Measurements from ENCODE around the gene DPP6.

GRCh38 chr7:154684666-154685563 is 632.7 kb downstream of the DPP6 start:
- TF ChIP-seq, protein P1, sequence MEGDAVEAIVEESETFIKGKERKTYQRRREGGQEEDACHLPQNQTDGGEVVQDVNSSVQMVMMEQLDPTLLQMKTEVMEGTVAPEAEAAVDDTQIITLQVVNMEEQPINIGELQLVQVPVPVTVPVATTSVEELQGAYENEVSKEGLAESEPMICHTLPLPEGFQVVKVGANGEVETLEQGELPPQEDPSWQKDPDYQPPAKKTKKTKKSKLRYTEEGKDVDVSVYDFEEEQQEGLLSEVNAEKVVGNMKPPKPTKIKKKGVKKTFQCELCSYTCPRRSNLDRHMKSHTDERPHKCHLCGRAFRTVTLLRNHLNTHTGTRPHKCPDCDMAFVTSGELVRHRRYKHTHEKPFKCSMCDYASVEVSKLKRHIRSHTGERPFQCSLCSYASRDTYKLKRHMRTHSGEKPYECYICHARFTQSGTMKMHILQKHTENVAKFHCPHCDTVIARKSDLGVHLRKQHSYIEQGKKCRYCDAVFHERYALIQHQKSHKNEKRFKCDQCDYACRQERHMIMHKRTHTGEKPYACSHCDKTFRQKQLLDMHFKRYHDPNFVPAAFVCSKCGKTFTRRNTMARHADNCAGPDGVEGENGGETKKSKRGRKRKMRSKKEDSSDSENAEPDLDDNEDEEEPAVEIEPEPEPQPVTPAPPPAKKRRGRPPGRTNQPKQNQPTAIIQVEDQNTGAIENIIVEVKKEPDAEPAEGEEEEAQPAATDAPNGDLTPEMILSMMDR (IDR thresholded peaks at IDR 0.05), result no peak
- TF ChIP-seq EZH2 (IDR thresholded peaks at IDR 0.05; ENCODE audit: borderline replicate concordance, insufficient read depth, low read depth, low read length, poor library complexity, severe bottlenecking), result no peak

Measured in B cell (primary cell).